Measurements from ENCODE around the gene HECW1. TPM values are rescaled to one million over a fixed set of nuclear protein-coding genes. Genes with fewer than 3 reads are reported as not detected.
A peak's percentile ranks its signal among the peaks of the same experiment; 100 is the strongest.

The HECW1 gene
- total RNA-seq, 1 donor from 2014 or later: 0.15 TPM

GRCh38 chr7:43552122-43552521 is 439.7 kb downstream of the HECW1 start:
- H3K4me1 Mint-ChIP-seq (ENCODE audit: unreplicated experiment): peaks cover 30% of the 10 kb centered on the region
- no peaks in the 10 kb centered on the region for H3K36me3 Mint-ChIP-seq (ENCODE audit: low read depth, unreplicated experiment)
- no peak for TF ChIP-seq CTCF (IDR thresholded peaks at IDR 0.05; ENCODE audit: unreplicated experiment)
- no peaks in the 10 kb centered on the region for H3K9me3 Mint-ChIP-seq (ENCODE audit: unreplicated experiment)
- DNase-seq (ENCODE audit: low spot score): no peak
- peaks cover under 1% of the 10 kb centered on the region for H3K27me3 Mint-ChIP-seq (ENCODE audit: unreplicated experiment)
- no peak overlapping the region for H3K27ac Mint-ChIP-seq (ENCODE audit: unreplicated experiment)
- H3K4me3 Mint-ChIP-seq (ENCODE audit: unreplicated experiment): no peak overlapping the region

- DNase-seq (ENCODE audit: low spot score): no peak
- Mint-ChIP-seq H3K9me3 (ENCODE audit: unreplicated experiment) (no peaks in the 10 kb centered on the region), H3K4me3 (ENCODE audit: unreplicated experiment) (no peak overlapping the region), H3K27me3 (ENCODE audit: unreplicated experiment) (no peaks in the 10 kb centered on the region), H3K36me3 (ENCODE audit: low read depth, unreplicated experiment) (no peaks in the 10 kb centered on the region), H3K4me1 (ENCODE audit: unreplicated experiment) (peaks cover 30% of the 10 kb centered on the region), H3K27ac (ENCODE audit: unreplicated experiment) (peak overlapping the region; percentile 69)
- no peak for TF ChIP-seq CTCF (IDR thresholded peaks at IDR 0.05; ENCODE audit: unreplicated experiment)
Observed at GRCh38 chr7:43553999-43554398, 441.6 kb downstream of the HECW1 start.

GRCh38 chr7:43554423-43554822 is 442.0 kb downstream of the HECW1 start:
- peaks cover 30% of the 10 kb centered on the region for H3K4me1 Mint-ChIP-seq (ENCODE audit: unreplicated experiment)
- H3K9me3 Mint-ChIP-seq (ENCODE audit: unreplicated experiment): no peaks in the 10 kb centered on the region
- no peak for TF ChIP-seq CTCF (IDR thresholded peaks at IDR 0.05; ENCODE audit: unreplicated experiment)
- H3K36me3 Mint-ChIP-seq (ENCODE audit: low read depth, unreplicated experiment): no peaks in the 10 kb centered on the region
- H3K27me3 Mint-ChIP-seq (ENCODE audit: unreplicated experiment): no peaks in the 10 kb centered on the region
- no peak for DNase-seq (ENCODE audit: low spot score)
- H3K27ac Mint-ChIP-seq (ENCODE audit: unreplicated experiment): peak overlapping the region; percentile 69
- no peak overlapping the region for H3K4me3 Mint-ChIP-seq (ENCODE audit: unreplicated experiment)

- no peak overlapping the region for H3K27ac Mint-ChIP-seq (ENCODE audit: unreplicated experiment)
- H3K4me1 Mint-ChIP-seq (ENCODE audit: unreplicated experiment): peaks cover 29% of the 10 kb centered on the region
- TF ChIP-seq CTCF (IDR thresholded peaks at IDR 0.05; ENCODE audit: unreplicated experiment): no peak
- no peak overlapping the region for H3K4me3 Mint-ChIP-seq (ENCODE audit: unreplicated experiment)
- DNase-seq (ENCODE audit: low spot score): no peak
- H3K9me3 Mint-ChIP-seq (ENCODE audit: unreplicated experiment): no peaks in the 10 kb centered on the region
- H3K27me3 Mint-ChIP-seq (ENCODE audit: unreplicated experiment): no peaks in the 10 kb centered on the region
- H3K36me3 Mint-ChIP-seq (ENCODE audit: low read depth, unreplicated experiment): no peaks in the 10 kb centered on the region
Observed at GRCh38 chr7:43557831-43558495, 445.5 kb downstream of the HECW1 start.

- H3K4me3 Mint-ChIP-seq (ENCODE audit: unreplicated experiment): no peak overlapping the region
- peaks cover 18% of the 10 kb centered on the region for H3K4me1 Mint-ChIP-seq (ENCODE audit: unreplicated experiment)
- no peaks in the 10 kb centered on the region for H3K9me3 Mint-ChIP-seq (ENCODE audit: unreplicated experiment)
- no peak for DNase-seq (ENCODE audit: low spot score)
- no peak for TF ChIP-seq CTCF (IDR thresholded peaks at IDR 0.05; ENCODE audit: unreplicated experiment)
- no peaks in the 10 kb centered on the region for H3K36me3 Mint-ChIP-seq (ENCODE audit: low read depth, unreplicated experiment)
- H3K27me3 Mint-ChIP-seq (ENCODE audit: unreplicated experiment): no peaks in the 10 kb centered on the region
- no peak overlapping the region for H3K27ac Mint-ChIP-seq (ENCODE audit: unreplicated experiment)
Observed at GRCh38 chr7:43559171-43559945, 446.9 kb downstream of the HECW1 start.
